ENCODE measurements around the gene TRAPPC11. TPM values are rescaled to one million over a fixed set of nuclear protein-coding genes. Genes with fewer than 3 reads are reported as not detected.

TRAPPC11 gene
- total RNA-seq, 1 experiment from 2014 or later: 32.2 TPM

GRCh38 chr4:183658362-183659028 is 598 bp upstream of the TRAPPC11 start:
- Histone ChIP-seq H4K20me1 (ENCODE audit: control insufficient read depth, insufficient read depth, insufficient read length) (no peaks in the 10 kb centered on the region), H3K56ac (ENCODE audit: insufficient read length, low read depth, low read length) (no peak overlapping the region), H3K18ac (ENCODE audit: insufficient read length, low read depth, low read length) (no peak overlapping the region), H3K79me2 (ENCODE audit: insufficient read depth, low read length) (peaks cover 4% of the 10 kb centered on the region), H3K14ac (ENCODE audit: insufficient read depth, low read length) (no peak overlapping the region), H3K27me3 (ENCODE audit: insufficient read depth, low read length) (no peaks in the 10 kb centered on the region), H4K5ac (ENCODE audit: insufficient read length, low read depth, low read length) (no peak overlapping the region), H3K27ac (ENCODE audit: insufficient read length, low read depth, low read length) (no peak overlapping the region), H3K79me1 (ENCODE audit: insufficient read depth, low read depth, low read length, poor library complexity, severe bottlenecking) (no peaks in the 10 kb centered on the region), H2BK120ac (ENCODE audit: low read depth, low read length, poor library complexity, severe bottlenecking) (no peak overlapping the region), H3K4ac (ENCODE audit: low read depth, low read length) (no peak overlapping the region), H4K8ac (replicated peaks; ENCODE audit: insufficient read length, low read depth, low read length) (no peak overlapping the region), H3T11ph (ENCODE audit: low read length) (no peak overlapping the region), H4K91ac (ENCODE audit: insufficient read length, low read depth, low read length) (no peak overlapping the region), H2AK5ac (ENCODE audit: insufficient read length, low read length) (no peak overlapping the region), H2AFZ (ENCODE audit: low read length) (no peak overlapping the region), H3K9me3 (ENCODE audit: control insufficient read depth, low read depth, low read length) (no peaks in the 10 kb centered on the region), H2BK15ac (ENCODE audit: low read depth, low read length) (no peak overlapping the region), H3K4me2 (ENCODE audit: insufficient read depth, insufficient read length, low read length) (peak overlapping the region; percentile 79), H3K9ac (ENCODE audit: extremely low read depth, insufficient read length, low read length) (peak overlapping the region; percentile 69), H2BK20ac (ENCODE audit: low read depth, low read length, poor library complexity, severe bottlenecking) (no peak overlapping the region), H3K23me2 (ENCODE audit: insufficient read length, low read depth, low read length, poor library complexity, severe bottlenecking) (peaks cover 4% of the 10 kb centered on the region), H2BK12ac (ENCODE audit: insufficient read length, low read depth, low read length) (no peak overlapping the region), H3K4me1 (ENCODE audit: insufficient read depth, low read length) (peaks cover 3% of the 10 kb centered on the region; the same call in 1 of the 2 replicates), H2BK5ac (ENCODE audit: insufficient read length, low read length) (no peak overlapping the region), H3K23ac (ENCODE audit: insufficient read length, low read depth, low read length) (no peak overlapping the region)
- no peak for TF ChIP-seq CTCF (conservative IDR thresholded peaks at IDR 0.05)
- H3K4me1 Mint-ChIP-seq: peaks cover 16 to 17% of the 10 kb centered on the region in 2 experiments
- peak overlapping the region; percentile 87 to 88 for H3K4me3 Mint-ChIP-seq
- DNase-seq: peak; percentile 32
- H3K27ac Mint-ChIP-seq: peak overlapping the region in 2 of 3 experiments; percentile 1 to 83; a peak in 2 of 7 replicates
- no CpG with 5 or more reads among the region's 39 CpGs for whole genome bisulfite sequencing (ENCODE audit: extremely low coverage, insufficient read length, low lambda C conversion rate)
- H3K36me3 Mint-ChIP-seq (ENCODE audit: insufficient read depth in 1 of 3, low read depth in 3 of 3): peaks cover 0 to 20% (median 15%) of the 10 kb centered on the region in 3 experiments; a peak in 4 of 7 replicates
- H3K27me3 Mint-ChIP-seq (ENCODE audit: low read depth): no peaks in the 10 kb centered on the region
- no peaks in the 10 kb centered on the region for H3K9me3 Mint-ChIP-seq

All from H9 (cell line).